ENCODE results near the gene B3GNT2.
"Not testable (repeated sequence)": the region's sequence is repeated elsewhere in the genome, so short reads cannot be mapped to it uniquely, and the experiment has no call there.

B3GNT2 gene

DNA sequence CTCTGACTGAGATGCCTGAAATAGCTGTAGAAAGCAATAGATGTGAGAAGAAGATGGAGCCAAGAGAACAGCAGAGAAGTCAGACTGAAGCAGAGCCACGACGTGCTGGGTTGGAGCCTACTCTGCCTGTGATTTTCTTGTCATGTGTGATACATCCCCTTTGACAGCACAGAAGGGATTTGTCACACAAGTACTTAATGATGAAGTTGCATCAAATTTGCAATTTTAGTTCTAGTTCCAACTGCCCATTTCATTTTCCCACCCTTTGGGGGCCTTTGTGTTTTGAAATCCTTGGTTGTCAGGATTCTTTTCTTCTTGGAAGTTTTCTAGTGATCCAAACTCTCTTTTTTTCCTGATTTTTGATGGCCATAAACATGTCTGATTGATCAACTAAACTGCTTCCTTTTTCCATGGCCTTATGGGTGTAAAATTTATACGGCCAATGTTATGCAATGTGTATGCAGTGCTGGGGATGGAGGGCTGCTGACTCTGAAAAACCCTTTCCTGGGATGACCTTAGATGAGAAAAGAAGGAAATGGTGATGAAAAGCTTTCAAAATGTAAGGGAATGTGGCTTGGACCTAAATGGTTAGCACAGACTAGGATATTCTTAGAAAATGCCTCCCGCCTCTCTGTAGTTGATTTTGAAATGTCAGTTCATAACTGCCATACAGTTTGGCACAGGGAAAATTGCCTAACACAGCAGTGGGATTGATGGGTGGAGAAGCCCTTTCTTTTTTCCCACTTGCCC lies 9.6 kb upstream of the B3GNT2 start:
- DNase-seq, result no peak

GRCh38 chr2:62187246-62187645 lies 8.7 kb upstream of the B3GNT2 start:
- DNase-seq, result no peak

GRCh38 chr2:62188416-62188815 lies 7.5 kb upstream of the B3GNT2 start:
- no peak for DNase-seq

- DNase-seq, result no peak
Observed at GRCh38 chr2:62189196-62189595, 6.7 kb upstream of the B3GNT2 start.

DNA sequence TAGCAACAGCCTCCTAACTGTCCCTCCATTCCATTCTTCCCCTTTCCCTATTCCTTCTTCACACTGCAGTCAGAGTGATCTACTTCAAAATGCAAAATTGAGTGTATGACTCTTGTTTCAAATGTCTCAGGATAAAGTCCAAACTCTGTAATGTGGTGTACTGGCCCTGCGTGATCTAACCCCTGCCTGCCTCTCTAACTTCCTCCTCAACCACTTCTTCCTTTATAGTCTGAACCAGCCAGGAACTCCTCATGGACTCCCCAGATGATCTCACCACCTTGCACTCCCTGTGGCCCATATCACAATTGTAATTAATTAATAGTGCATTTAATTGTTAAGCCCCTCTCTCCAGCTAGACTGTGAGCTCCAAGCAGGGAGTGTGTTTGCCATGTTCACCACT lies 3.1 kb upstream of the B3GNT2 start:
- DNase-seq, result no peak

- no peak for DNase-seq
Observed at GRCh38 chr2:62194558-62195420, 1.1 kb upstream of the B3GNT2 start.

DNA sequence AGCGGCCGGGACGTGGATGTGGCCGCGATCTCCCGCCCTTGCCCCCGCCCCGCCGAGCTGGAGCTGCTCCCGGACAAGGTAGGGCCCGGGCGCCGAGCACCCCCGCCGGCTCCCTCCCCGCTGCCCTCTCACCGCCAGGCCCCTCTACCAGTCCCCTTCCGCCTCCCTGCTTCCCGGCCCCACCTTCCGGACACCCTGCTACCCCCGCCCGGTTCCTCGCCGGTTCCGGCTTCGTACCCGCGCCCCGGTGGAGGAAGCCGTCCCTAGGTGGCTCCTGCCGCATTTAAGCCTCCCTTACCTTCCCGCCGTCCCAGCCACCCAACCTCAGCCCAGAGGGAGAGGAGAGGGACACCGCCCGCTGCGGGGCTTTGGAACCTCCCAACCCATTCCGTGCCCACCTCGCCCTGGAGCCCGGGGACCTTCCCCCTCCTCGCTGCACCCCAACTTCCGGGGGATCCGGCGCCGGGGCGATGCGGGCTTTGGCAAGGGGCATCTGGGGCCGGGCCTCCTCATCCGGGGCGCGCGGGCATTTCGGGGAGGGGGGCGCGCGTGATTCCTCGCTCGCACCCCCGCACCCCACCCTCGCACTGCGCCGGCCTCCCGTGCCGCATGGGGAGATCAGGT lies 475 bp downstream of the B3GNT2 start:
- peak; percentile 27 for DNase-seq

- DNase-seq, result no peak
Observed at GRCh38 chr2:62197011-62197924, 1.4 kb downstream of the B3GNT2 start.

DNA sequence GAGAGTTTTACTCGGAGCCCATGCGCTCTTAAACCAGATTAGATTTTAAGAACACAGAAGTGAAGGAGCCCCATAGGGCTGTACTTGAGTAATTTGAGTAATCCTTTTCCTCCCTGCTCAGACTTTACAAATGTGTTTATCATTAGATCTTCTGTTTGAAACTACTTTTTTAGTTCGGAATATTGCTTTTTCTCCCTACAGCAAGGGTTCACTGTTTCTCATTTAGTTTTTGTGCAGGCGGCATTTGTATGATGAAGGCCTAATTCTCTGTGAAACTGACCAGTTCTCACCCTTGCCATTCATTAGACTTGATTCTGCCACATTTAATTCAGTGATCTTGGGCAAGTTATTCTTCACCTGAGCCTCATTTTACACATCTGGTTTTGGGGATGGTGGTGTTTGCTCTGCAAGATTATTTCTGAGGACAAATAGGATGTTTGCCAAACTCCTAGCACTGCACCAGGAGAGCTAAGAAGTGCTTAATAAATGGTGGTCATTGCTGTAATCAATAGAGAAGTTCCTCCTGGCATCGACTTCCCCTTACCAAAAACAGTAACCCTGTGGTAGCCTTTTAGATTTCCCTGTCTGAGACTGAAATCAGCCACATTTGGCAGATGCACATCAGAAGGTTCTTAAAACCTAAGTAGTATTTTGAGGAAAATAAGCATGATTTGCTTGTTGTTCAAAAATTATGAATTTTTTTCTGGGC lies 2.2 kb downstream of the B3GNT2 start:
- DNase-seq, result no peak

- not testable (repeated sequence) for DNase-seq
Observed at GRCh38 chr2:62198854-62199253, 2.9 kb downstream of the B3GNT2 start.

GRCh38 chr2:62199392-62200125 lies 3.6 kb downstream of the B3GNT2 start:
- no peak for DNase-seq

- no peak for DNase-seq
Observed at GRCh38 chr2:62200291-62200841, 4.5 kb downstream of the B3GNT2 start.

GRCh38 chr2:62200868-62201267 lies 5.0 kb downstream of the B3GNT2 start:
- no peak for DNase-seq

GRCh38 chr2:62201307-62201706 lies 5.4 kb downstream of the B3GNT2 start:
- peak; percentile 51 for DNase-seq

DNA sequence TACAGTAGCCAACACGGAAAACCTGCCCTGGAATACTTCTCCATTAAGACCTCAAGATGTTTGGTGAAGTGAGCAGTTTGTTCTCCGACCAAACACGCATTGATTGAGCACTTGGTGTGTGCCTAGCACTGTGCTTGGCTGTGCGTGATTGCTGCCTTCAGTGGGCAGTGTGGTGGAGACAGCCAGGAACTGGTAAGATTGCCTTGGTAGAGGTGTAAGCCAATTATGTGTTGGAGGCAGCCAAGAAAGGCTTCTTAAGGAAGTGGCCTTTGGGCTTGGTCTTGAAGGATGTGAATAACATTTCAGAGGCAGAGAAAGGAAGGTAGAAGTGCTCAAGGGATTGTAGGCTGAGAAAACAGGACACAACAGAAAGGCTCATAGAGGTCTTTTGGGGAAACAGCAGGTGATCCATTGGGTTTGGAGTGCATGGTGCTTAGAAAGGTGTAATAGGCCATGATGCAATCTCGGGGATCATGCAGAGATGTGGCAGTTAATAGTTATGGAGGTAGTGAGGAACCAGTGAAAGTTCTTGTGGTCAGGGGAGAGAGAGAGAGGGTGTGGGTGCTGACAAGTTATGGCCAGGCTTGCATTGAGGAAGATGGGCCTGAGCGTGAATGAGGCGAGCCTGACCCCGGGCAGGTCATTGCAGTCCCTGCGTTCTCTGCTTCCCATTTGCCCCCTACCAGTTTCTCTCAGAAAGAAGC lies 6.3 kb downstream of the B3GNT2 start:
- DNase-seq, result no peak

DNA sequence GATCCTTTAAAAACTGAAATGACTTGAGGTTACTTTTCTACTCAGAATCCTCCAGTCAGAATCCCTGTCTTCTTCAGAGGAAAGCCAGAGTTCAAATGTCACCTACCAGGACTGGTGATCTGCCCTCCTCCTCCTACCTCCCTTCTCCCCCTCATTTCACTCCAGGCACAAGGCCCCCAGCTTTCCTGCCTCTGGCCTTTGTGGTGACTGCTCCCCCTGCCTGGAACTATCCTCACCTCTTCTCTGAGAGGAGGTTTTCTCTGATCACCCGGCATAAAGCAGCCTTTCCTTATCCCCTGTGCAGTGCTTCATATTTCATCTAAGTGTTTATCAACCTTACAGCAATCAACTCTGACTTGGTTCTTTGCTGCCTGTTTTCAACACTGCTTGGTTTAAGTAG lies 6.8 kb downstream of the B3GNT2 start:
- DNase-seq, result no peak

- DNase-seq, result no peak
Observed at GRCh38 chr2:62203459-62203858, 7.5 kb downstream of the B3GNT2 start.

DNA sequence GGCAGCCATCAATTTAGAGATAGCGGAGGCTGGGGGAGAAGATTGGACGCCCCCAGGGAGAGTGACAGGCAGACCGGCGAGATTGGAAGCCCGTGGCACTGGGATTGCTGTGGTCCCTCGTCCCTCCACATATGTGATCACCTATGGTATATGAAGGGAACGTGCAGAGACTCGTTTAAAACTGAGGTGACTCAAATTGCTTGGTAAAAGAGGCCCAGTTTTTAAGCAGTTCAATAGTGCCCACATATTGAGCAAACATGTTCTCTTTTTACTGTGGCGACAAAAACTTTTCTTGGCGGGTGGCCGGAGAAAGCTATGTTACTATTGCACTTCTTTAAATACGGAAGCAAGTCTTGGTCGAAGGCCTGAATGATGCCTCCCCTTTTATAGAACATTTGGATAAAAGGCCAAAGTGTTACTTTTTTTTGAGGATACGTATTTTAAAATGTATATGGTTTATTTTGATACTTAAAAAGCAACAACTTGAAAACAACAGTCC lies 9.1 kb downstream of the B3GNT2 start:
- no peak for DNase-seq

- DNase-seq, result no peak
Observed at GRCh38 chr2:62205554-62205953, 9.6 kb downstream of the B3GNT2 start.

- no peak for DNase-seq
Observed at GRCh38 chr2:62206024-62206423, 10.1 kb downstream of the B3GNT2 start.

All from DMS153 (cell line).